ENCODE measurements around the gene GTPBP6.
"Not testable (repeated sequence)": the region's sequence is repeated elsewhere in the genome, so short reads cannot be mapped to it uniquely, and the experiment has no call there.

GTPBP6 gene

DNA sequence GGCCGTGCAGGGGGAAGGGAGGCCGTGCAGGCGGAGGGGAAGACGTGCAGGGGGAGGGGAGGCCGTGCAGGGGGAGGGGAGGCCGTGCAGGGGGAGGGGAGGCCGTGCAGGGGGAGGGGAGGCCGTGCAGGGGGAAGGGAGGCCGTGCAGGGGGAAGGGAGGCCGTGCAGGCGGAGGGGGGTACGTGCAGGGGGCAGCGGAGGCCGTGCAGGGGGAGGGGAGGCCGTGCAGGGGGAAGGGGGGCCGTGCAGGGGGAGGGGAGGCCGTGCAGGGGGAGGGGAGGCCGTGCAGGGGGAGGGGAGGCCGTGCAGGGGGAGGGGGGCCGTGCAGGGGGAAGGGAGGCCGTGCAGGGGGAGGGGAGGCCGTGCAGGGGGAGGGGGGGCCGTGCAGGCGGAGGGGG, 37.9 kb downstream of the GTPBP6 start:
- not testable (repeated sequence) for H3K4ac ChIP-seq (ENCODE audit: low read depth, low read length); H3K27ac ChIP-seq (ENCODE audit: low read depth, low read length); DNase-seq; H3K18ac ChIP-seq (ENCODE audit: low read length); H3K56ac ChIP-seq (ENCODE audit: low read length); H4K5ac ChIP-seq (ENCODE audit: low read length); H4K8ac ChIP-seq (ENCODE audit: low read depth, low read length); H2BK120ac ChIP-seq (ENCODE audit: low read depth, low read length); H3K9ac ChIP-seq (ENCODE audit: low read length); H2AK5ac ChIP-seq (ENCODE audit: low read length); H3K4me3 ChIP-seq (ENCODE audit: low read length); H2BK5ac ChIP-seq (ENCODE audit: low read length); H3K4me2 ChIP-seq (ENCODE audit: low read length); H2BK15ac ChIP-seq (replicated peaks; ENCODE audit: low read depth); H3K4me1 ChIP-seq (ENCODE audit: control insufficient read depth, low read depth, low read length); H3K23ac ChIP-seq (ENCODE audit: low read length); H3K27me3 ChIP-seq (ENCODE audit: insufficient read depth, low read length, poor library complexity)
- Histone ChIP-seq H3K79me2 (ENCODE audit: control insufficient read depth, insufficient read depth, low read length) (peaks cover 11% of the 10 kb centered on the region), H3K79me1 (ENCODE audit: low read length) (peaks cover 13% of the 10 kb centered on the region), H3K36me3 (ENCODE audit: control insufficient read depth, insufficient read depth, low read length) (peaks cover 10% of the 10 kb centered on the region)
- WGBS (ENCODE audit: extremely low coverage, insufficient coverage, low lambda C conversion rate), result no CpG with 5 or more reads among the region's 24 CpGs

DNA sequence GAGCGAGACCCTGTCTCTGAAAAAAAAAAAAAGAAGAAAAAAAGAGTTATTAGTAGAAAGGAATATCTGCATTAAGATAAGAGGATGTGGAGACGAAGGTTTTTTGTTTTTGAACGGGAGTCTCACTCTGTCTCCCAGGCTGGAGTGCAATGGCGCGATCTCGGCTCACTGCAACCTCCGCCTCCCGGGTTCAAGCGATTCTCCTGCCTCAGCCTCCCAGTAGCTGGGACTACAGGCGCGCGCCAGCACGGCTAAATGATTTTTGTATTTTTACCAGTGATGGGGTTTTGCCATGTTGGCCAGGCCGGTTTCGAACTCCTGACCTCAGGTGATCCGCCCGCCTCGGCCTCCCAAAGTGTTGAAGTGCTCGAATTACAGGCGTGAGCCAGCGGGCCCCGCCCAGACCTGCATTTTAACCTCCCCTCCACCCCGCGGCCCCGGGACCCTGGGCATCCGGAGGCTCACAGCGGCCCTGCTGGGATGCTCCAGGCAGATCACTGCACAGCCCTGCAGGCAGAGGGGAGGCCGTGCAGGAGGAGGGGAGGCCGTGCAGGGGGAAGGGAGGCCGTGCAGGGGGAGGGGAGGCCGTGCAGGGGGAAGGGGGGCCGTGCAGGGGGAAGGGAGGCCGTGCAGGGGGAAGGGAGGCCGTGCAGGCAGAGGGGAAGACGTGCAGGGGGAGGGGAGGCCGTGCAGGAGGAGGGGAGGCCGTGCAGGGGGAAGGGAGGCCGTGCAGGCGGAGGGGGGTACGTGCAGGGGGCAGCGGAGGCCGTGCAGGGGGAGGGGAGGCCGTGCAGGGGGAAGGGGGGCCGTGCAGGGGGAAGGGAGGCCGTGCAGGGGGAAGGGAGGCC, 38.6 kb downstream of the GTPBP6 start:
- H4K8ac ChIP-seq (ENCODE audit: low read depth, low read length); DNase-seq; H3K79me1 ChIP-seq (ENCODE audit: low read length); H3K4ac ChIP-seq (ENCODE audit: low read depth, low read length); H2AK5ac ChIP-seq (ENCODE audit: low read length); H2BK120ac ChIP-seq (ENCODE audit: low read depth, low read length); H3K9ac ChIP-seq (ENCODE audit: low read length); H2BK5ac ChIP-seq (ENCODE audit: low read length); H3K27me3 ChIP-seq (ENCODE audit: insufficient read depth, low read length, poor library complexity); H2BK15ac ChIP-seq (replicated peaks; ENCODE audit: low read depth); H3K36me3 ChIP-seq (ENCODE audit: control insufficient read depth, insufficient read depth, low read length); H4K5ac ChIP-seq (ENCODE audit: low read length); H3K23ac ChIP-seq (ENCODE audit: low read length); H3K4me1 ChIP-seq (ENCODE audit: control insufficient read depth, low read depth, low read length); H3K4me3 ChIP-seq (ENCODE audit: low read length); H3K79me2 ChIP-seq (ENCODE audit: control insufficient read depth, insufficient read depth, low read length); H3K4me2 ChIP-seq (ENCODE audit: low read length): not testable (repeated sequence)
- 100% methylated on average over 2 of the region's 45 CpGs for WGBS (ENCODE audit: extremely low coverage, insufficient coverage, low lambda C conversion rate)
- peak overlapping the region; percentile 33 for H3K27ac ChIP-seq (ENCODE audit: low read depth, low read length)
- H3K56ac ChIP-seq (ENCODE audit: low read length), result peak overlapping the region; percentile 7
- peak overlapping the region; percentile 15 for H3K18ac ChIP-seq (ENCODE audit: low read length)

- Histone ChIP-seq H3K4ac (ENCODE audit: low read depth, low read length) (no peak overlapping the region), H2BK120ac (ENCODE audit: low read depth, low read length) (no peak overlapping the region), H3K9ac (ENCODE audit: low read length) (peak overlapping the region; percentile 88), H2BK15ac (replicated peaks; ENCODE audit: low read depth) (no peak overlapping the region), H3K4me3 (ENCODE audit: low read length) (peak overlapping the region; percentile 72), H2BK5ac (ENCODE audit: low read length) (peak overlapping the region; percentile 50), H3K23ac (ENCODE audit: low read length) (peak overlapping the region; percentile 98), H3K4me1 (ENCODE audit: control insufficient read depth, low read depth, low read length) (peaks cover 5% of the 10 kb centered on the region), H3K27ac (ENCODE audit: low read depth, low read length) (peak overlapping the region; percentile 27), H3K79me2 (ENCODE audit: control insufficient read depth, insufficient read depth, low read length) (no peaks in the 10 kb centered on the region), H3K27me3 (ENCODE audit: insufficient read depth, low read length, poor library complexity) (no peaks in the 10 kb centered on the region), H4K5ac (ENCODE audit: low read length) (no peak overlapping the region), H3K79me1 (ENCODE audit: low read length) (peaks cover 2% of the 10 kb centered on the region), H3K56ac (ENCODE audit: low read length) (peak overlapping the region; percentile 97), H2AK5ac (ENCODE audit: low read length) (no peak overlapping the region), H3K18ac (ENCODE audit: low read length) (peak overlapping the region; percentile 24), H3K4me2 (ENCODE audit: low read length) (peak overlapping the region; percentile 94), H3K36me3 (ENCODE audit: control insufficient read depth, insufficient read depth, low read length) (no peaks in the 10 kb centered on the region), H4K8ac (ENCODE audit: low read depth, low read length) (no peak overlapping the region)
- no CpG with 5 or more reads among the region's 49 CpGs for WGBS (ENCODE audit: extremely low coverage, insufficient coverage, low lambda C conversion rate)
- no peak for DNase-seq
Measured at GRCh38 chrX:276581-277201, 41.9 kb downstream of the GTPBP6 start.

- no peak overlapping the region for H2AK5ac ChIP-seq (ENCODE audit: low read length)
- H3K4me3 ChIP-seq (ENCODE audit: low read length), result peak overlapping the region; percentile 72
- peak overlapping the region; percentile 98 for H3K23ac ChIP-seq (ENCODE audit: low read length)
- no peak overlapping the region for H2BK120ac ChIP-seq (ENCODE audit: low read depth, low read length)
- no CpG with 5 or more reads among the region's 36 CpGs for WGBS (ENCODE audit: extremely low coverage, insufficient coverage, low lambda C conversion rate)
- peaks cover 5% of the 10 kb centered on the region for H3K4me1 ChIP-seq (ENCODE audit: control insufficient read depth, low read depth, low read length)
- no peak overlapping the region for H4K5ac ChIP-seq (ENCODE audit: low read length)
- H3K79me2 ChIP-seq (ENCODE audit: control insufficient read depth, insufficient read depth, low read length), result no peaks in the 10 kb centered on the region
- peak overlapping the region; percentile 88 for H3K9ac ChIP-seq (ENCODE audit: low read length)
- peak overlapping the region; percentile 97 for H3K56ac ChIP-seq (ENCODE audit: low read length)
- peak overlapping the region; percentile 39 for H3K4ac ChIP-seq (ENCODE audit: low read depth, low read length)
- no peaks in the 10 kb centered on the region for H3K36me3 ChIP-seq (ENCODE audit: control insufficient read depth, insufficient read depth, low read length)
- H3K18ac ChIP-seq (ENCODE audit: low read length), result peak overlapping the region; percentile 65
- H3K79me1 ChIP-seq (ENCODE audit: low read length), result peaks cover 2% of the 10 kb centered on the region
- no peak overlapping the region for H4K8ac ChIP-seq (ENCODE audit: low read depth, low read length)
- no peaks in the 10 kb centered on the region for H3K27me3 ChIP-seq (ENCODE audit: insufficient read depth, low read length, poor library complexity)
- H3K4me2 ChIP-seq (ENCODE audit: low read length), result peak overlapping the region; percentile 94
- H3K27ac ChIP-seq (ENCODE audit: low read depth, low read length), result peak overlapping the region; percentile 68
- DNase-seq, result peak; percentile 88
- no peak overlapping the region for H2BK15ac ChIP-seq (replicated peaks; ENCODE audit: low read depth)
- H2BK5ac ChIP-seq (ENCODE audit: low read length), result peak overlapping the region; percentile 50
Measured at GRCh38 chrX:275967-276580, 42.5 kb downstream of the GTPBP6 start.

DNA sequence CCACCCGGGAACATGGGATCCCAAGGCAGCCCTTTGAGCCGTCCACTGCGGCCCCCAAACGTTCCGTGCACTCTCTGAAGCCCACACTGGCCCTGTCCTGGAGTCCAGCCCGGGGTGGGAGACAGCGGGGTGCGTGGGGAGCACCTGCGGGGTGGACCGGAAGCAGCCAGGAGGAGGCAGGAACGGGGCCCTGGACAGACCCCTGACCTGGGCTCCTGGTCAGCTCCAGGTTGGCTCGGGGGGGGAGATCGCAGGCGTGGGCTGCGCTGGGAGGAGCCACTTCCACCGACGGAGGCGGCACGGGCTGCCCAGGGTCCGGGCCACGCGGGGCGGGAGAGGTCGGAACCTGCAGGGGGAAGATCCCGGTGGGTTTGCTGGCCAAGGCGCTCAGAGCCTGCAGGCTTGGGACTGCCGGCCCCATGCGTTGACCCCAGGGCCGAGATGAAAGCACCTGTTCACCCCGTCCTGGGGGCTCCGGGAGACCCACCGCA, 43.1 kb downstream of the GTPBP6 start:
- H3K4me2 ChIP-seq (ENCODE audit: low read length), result peak overlapping the region; percentile 68
- H3K23ac ChIP-seq (ENCODE audit: low read length), result peak overlapping the region; percentile 45
- H3K4me1 ChIP-seq (ENCODE audit: control insufficient read depth, low read depth, low read length), result peaks cover 5% of the 10 kb centered on the region
- peaks cover 2% of the 10 kb centered on the region for H3K79me1 ChIP-seq (ENCODE audit: low read length)
- no peak overlapping the region for H3K4me3 ChIP-seq (ENCODE audit: low read length)
- no peak for DNase-seq
- no peak overlapping the region for H2BK15ac ChIP-seq (replicated peaks; ENCODE audit: low read depth)
- no peak overlapping the region for H2AK5ac ChIP-seq (ENCODE audit: low read length)
- peak overlapping the region; percentile 63 for H3K9ac ChIP-seq (ENCODE audit: low read length)
- H3K27me3 ChIP-seq (ENCODE audit: insufficient read depth, low read length, poor library complexity), result no peaks in the 10 kb centered on the region
- no peak overlapping the region for H2BK5ac ChIP-seq (ENCODE audit: low read length)
- peak overlapping the region; percentile 30 for H2BK120ac ChIP-seq (ENCODE audit: low read depth, low read length)
- H3K79me2 ChIP-seq (ENCODE audit: control insufficient read depth, insufficient read depth, low read length), result no peaks in the 10 kb centered on the region
- peak overlapping the region; percentile 66 for H3K4ac ChIP-seq (ENCODE audit: low read depth, low read length)
- peak overlapping the region; percentile 80 for H3K56ac ChIP-seq (ENCODE audit: low read length)
- no peak overlapping the region for H4K5ac ChIP-seq (ENCODE audit: low read length)
- H3K18ac ChIP-seq (ENCODE audit: low read length), result peak overlapping the region; percentile 65
- peak overlapping the region; percentile 68 for H3K27ac ChIP-seq (ENCODE audit: low read depth, low read length)
- no CpG with 5 or more reads among the region's 32 CpGs for WGBS (ENCODE audit: extremely low coverage, insufficient coverage, low lambda C conversion rate)
- H4K8ac ChIP-seq (ENCODE audit: low read depth, low read length), result no peak overlapping the region
- no peaks in the 10 kb centered on the region for H3K36me3 ChIP-seq (ENCODE audit: control insufficient read depth, insufficient read depth, low read length)
